Activated T-cell treated with anti-CD3 and anti-CD28 coated beads for 24 hours (primary cell): ENCODE results near the gene PTGIS.
"Not testable (repeated sequence)": the region's sequence is repeated elsewhere in the genome, so short reads cannot be mapped to it uniquely, and the experiment has no call there.

Experiments used
- DNase-seq: peaks from one replicate; pipeline ENCODE4 v3.0.0-alpha.2; 2020; ENCODE audit warnings: low read depth

Gene PTGIS

DNA sequence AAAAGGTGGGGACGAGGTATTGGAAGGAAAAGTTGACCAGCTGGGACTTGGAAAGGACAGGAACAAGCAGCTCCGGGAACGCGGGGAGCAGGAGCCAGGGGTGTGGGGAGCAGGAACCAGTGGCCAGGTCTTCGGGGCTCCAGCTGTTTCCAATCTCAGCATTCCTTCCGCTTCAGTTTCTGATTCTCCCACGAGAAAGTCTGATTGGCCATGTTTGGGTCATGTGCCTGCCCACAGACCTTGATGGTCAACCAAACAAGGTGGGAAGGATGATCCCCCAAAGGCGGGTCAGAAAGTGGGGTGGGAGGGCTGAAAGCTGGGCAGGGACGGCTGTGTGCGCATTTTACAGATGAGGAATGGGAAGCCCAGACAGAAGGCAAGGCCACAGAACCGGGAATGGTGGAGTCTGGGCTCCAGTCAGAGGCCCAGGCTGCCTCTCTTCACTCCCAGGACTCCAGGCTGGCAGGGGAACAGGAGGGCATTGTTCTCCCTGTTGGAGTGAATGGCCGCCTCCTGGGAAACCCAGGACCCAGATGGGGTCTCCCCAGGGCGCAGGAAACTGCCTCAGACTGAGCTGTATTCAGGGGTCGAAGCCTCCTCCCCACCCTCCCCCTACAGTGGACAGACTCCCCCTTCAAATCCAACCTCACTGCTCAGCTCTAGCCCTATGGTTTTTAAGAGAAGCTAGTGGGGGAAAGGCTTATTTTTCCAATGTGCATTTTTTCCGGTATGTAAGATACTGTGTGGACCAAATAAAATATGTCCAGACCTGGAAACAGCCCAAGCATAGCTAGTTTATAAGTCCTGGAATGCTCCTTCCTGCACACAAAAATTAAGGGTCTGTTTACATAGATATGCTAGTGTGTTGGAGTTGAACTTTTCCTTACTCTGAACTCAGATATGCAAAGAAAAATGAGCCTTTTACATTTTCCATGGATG lies 12.2 kb upstream of the PTGIS start:
- DNase-seq, result no peak

DNA sequence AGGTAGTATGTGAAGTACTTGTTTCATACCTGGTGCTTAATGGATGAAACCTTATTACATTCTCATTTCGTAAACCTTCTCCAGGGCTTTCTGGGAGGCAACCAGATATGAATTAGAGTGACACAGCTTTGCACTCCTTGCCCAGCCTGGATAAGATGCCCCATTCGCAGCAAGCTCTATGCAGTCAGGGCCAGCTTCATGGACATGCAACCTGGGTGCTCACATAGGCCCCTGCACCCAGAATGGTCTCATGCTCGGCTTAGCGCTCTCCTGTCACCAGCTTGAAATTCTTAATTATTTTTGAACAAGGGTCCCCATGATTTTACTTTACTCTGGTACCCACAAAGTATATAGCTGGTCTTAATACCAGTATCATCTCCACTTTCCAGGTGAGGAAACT lies 11.3 kb upstream of the PTGIS start:
- no peak for DNase-seq

DNA sequence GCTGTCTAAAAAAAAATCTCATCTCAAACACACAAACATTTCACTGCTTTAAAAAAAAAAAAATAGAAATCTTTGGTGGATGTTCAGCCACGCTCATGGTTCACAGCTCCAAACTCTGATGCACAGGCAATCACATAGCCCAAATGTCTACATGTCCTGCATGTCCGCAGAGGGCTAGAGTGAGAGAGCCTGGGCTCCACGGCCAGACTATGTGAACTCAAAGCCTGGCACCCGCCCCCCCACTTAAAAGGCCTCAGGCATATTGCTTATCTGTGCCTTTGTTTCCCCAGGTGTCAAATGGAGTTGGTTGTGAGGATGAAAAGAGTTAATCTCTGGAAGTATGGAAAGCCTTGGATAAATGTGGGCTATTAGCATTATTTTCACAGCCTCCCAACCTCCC lies 10.5 kb upstream of the PTGIS start:
- DNase-seq, result no peak

DNA sequence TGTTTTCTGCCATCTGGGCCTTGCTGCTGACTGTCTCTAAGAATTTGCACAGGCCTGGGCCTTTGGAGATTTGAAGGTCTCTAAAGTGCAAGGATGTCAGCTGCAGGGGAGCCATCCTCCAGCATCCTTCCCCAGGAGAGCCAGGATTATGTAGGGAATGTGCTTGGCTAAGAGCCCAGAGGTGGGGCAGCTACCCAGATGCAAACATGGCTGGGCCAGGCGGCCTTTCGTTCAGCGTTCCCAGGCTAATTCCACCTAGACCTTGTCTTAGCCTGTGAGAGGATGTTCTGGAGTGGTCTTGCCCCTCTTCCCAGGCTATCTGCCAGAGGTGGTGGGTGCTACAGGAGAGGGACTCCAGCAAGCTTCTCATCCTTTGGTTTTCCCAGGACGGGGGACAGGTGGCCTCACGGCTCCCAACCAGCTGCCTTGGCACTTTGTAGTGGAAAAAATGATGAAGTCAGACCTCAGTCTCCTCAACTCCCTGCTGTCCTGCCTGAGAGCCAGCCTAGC lies 7.7 kb upstream of the PTGIS start:
- DNase-seq, result no peak

DNA sequence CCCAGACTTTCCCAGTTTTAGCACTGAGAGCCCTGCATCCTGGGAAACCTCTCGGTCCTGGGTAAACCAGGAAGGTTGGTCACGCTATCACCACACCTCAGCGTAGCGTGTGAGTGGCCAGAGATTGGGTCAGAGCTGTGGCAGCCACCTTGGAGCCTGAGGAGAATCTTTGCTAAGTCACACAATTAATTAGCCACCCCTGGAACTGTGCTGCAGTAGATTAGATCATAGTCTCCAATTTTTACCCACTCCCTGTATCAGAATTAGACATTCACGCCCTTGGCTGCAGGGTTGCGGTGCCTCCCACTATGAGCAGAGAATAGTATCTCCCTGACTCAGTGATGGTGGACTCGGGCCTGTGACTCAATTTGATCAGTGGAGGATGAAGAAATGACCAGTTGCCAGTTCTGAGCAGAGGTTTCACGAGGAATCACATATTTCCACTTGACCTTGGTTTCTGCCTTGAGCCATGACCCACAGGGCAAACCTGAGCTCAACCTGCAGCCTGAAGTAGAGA lies 6.0 kb upstream of the PTGIS start:
- no peak for DNase-seq

DNA sequence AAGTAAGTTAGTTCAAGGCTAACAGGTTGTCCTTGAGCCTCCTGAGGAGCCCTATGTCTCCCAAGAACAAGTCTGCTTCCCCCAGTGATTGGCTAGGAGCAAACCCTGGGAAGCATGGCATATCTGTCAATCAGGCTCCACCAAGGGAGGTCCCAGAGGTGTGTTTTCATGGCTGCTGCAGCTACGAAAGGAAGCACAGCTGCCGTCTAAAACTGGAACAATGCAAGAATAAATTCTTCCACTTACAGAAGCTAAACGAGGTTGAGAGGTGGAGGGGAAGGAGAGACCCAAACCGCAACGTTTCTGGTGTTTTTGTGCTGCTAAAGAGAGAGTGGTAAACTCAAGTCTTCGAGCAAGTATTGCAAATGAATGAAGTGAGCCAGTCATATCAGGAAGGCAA lies 4.9 kb upstream of the PTGIS start:
- DNase-seq, result no peak

DNA sequence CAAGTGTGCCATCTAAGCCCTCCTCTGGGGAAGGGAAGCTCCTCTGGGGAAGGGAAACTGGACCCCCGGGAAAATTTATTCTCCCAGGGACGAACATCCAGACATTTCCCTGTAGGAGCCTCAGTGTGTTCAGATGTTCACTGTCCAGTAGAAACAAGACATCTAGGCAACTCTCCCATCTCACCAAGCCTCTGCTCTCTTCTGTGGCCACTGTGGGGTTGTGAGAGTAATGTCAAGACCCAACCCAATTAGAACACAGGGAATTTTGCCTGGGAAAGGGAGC lies 3.6 kb upstream of the PTGIS start:
- no peak for DNase-seq

DNA sequence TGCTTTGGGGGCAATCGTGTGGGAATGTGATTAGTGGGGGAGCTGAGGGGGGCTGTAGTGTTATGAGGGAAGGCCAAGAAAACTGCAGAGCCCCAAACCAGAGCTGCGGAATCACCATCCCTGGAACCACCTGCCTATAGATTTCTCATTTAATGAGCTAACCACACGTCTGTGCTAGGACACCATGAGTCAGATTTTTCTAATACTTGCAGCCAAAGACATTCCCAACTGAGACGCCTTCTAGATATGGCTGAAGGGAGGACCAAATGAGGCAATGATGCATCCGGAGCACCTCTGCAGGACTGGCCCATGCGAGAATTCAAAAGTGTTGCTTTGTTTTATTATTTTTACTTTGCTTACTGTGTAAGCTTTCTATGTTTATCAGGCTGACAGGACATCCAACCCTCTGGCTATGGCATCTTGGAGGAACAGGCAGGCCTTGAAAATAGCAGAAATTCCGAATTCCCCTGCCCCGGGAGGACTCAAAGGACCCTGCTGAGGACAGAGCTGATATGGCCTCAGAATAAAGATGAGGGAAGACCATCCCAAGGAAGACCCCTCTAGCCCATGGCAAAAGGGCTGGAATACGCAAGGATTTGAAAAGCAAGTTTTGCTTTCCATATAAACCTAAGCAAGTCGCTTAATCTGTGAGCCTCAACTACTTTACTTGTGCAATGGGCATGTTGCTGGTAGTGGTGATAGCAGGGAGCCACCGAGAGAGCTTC lies 3.1 kb upstream of the PTGIS start:
- no peak for DNase-seq

DNA sequence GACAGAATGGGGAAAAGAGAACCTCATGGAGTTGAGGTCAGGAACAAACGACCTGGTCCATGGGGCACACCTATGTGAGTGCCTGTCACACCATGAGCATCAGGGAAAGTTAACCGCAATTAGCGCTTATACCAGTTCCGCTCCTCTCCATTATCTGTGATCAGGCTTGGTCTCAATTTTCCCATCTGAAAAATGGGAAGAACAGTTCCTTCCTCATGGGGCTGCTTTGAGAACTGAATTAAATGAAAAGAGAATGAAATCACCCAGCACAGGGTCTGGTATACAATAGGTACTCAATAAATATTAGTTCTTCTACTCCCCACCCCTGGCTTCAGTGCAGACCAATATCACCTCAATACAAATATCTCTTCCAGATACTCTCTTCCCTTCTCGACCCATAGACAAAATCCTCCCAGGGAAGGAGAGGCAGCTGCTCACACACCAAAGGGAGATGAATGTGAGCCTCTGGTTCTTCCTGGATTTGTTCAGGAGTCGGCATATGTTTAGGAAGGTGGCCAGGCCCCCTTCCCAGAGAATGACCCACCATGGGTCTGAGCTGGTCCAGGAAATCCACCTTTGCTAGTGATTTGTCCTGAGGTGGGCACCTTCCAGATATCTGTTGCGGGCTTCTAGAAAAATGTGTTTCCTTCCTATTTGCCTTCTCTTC lies 2.4 kb upstream of the PTGIS start:
- no peak for DNase-seq

DNA sequence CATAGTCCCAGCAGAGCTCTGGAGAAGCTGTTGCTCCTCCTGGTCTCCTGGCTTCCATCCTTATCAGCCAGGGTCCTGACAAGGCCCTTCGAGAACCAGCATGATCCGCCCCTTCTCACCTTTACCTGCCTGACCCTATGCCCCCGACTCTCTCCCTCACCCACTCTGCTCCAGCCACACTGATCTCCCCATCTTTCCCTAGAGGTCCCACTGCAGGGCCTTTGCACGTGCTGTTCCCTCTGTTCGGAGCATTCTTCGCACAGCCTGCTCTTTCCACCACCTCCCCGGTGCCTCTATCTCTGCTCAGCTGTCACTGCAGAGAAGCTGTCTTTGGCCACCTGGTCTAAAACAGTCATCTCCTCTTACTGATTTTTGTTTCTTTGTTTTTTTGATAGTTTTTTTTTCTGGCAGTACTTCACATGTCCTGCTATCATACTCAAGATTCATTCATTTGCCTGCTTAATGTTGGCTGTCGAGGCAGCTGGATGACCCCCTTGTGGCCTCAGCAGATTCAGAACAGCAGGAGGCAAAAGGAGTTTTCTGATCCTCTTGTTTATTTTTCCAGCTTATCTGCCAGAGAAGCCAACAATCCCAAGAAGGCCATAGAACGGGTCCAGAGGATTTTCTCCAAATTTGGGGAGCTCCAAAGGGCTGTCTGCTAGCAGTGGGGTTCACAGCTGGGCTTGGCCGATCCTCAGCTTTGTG lies 1.6 kb upstream of the PTGIS start:
- DNase-seq, result no peak

DNA sequence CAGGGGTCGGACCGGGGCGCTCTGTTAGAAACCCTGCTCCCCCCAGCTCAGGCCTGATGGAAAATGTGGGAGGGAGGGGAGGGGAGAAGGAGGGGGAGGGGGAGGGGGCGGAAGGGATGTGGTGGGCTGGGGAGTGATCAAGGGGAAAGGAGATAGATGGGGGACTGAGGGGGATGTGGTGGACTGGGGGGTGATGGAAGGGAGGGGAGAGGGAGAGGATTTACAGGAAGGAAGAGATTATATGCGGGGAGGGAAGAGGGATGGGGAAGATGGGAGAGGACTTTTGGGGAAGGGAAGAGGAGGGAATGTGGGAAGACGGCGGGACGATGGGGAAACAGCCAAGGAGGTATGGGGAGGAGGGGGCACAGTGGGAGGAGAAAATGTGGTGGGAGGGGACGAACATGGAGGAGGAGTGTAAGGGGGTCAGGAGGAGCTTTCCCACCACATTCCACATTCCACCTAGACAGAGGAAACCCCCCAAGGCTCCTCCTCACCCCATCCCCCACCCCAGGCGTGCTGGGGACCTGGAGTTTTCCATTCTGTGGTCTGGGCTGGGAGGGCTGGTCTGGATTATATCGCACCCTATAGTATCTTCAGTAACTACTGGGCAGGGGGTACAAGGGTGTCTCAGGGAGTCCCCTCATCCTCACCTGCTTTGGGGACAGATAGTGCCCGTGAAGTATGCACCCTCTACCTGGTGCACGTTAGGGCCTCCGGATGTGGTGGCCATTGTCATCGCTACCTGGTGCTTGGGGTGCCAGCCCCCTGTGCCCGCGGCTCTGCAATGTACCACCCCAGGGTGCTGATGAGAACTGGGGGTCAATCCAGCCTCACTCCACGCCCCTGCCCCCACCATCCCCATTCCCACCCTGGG lies 578 bp upstream of the PTGIS start:
- DNase-seq, result no peak

DNA sequence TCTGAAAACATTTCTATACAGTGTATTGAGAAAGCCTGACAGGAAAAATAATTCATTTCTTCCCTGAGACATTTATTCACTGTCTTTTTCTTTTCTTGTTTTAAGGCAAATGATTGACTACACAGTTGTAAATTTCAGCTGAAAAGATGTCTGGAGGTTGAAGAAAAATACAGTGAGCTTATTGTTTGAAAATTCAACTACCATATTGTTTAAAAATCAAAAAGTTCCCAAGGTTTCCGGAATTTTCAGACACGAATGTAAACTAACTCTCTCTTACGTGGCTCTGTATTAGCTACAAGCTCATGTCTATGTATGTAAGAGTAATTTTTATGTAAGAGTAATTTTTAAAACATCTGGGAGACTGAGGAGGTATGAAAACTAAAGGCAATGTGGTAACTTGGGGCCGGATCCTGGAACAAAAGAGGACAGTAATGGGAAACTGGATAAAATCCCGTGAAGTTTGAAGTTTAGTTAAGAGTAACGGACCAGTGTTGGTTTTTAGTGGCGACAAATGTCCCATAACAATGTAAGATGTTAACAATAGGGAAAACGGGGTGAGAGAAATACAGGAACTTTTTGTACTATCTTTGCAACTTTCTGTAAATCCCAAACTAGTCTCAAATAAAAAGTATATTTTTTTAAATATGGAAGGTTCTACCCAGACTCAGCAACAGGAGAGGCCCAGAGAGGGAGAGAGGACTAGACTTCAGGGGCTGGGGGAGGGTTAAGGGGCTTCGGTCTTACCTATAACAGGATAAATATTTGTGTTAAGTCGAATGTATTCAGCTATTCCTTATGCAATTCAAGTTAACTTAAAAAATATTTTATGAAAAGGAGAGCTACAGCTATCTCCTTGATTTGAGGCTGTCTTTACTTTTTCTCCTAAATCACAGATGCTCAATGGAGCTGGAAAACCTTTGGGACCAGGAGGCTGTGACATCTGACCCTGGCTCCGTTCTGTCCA lies 1.3 kb downstream of the PTGIS start:
- DNase-seq, result no peak

DNA sequence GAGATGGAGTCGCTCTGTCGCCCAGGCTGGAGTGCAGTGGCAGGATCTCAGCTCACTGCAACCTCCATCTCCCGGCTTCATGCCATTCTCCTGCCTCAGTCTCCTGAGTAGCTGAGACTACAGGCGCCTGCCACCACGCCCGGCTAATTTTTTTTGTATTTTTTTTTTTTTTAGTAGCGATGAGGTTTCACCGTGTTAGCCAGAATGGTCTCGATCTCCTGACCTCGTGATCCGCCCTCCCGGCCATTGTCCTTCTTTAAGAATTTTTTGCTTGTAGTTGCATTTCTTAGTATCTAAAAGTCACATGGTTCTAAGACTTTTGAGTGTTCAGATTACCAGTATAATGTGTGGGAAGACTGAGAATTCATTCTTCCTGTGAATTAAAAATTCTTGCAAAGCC lies 2.9 kb downstream of the PTGIS start:
- not testable (repeated sequence) for DNase-seq

DNA sequence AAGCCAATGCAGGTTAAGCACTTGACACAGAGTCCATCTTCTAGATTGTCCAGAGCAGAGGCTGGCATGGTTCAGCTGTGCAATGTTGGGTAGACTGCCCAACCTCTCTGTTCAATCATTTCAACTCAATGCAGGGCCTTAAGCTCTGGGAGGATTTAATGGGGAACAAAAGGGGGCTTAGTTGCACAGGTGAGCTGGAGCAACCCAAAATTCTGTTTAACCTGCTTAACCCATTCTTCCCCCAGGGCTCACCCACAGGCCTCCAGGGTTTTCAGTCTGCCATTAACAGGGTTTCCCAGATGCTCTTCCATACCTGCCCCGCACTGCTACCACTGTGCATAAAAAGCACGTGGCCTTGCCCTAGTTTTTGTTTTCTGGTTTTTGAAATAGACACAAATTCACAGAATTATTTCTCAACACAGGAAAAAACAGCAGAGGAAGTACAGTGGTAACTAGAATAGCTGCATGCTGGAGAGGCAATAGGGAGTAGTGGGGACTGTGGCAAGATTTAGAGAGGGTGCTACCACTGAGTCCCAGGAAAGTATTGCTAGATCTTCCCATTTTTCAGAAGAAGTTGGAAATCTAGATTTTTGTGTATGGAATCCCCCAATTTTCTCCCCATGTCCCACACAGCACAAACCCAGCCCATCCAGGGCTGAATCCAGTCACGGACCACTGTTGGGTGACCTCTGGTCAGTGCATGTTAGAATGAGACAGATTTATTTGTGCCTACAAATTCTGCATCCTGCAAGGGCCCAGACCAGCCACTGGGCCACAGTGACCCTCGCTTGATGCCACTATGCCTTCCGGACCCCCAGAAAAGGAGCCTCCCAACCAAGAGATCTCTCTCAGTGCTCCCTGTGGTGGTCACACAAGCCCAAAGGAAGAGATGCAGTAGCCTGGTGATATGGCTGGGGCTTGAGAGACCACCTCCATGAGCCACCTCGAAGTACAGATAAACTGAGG lies 4.6 kb downstream of the PTGIS start:
- DNase-seq, result no peak

DNA sequence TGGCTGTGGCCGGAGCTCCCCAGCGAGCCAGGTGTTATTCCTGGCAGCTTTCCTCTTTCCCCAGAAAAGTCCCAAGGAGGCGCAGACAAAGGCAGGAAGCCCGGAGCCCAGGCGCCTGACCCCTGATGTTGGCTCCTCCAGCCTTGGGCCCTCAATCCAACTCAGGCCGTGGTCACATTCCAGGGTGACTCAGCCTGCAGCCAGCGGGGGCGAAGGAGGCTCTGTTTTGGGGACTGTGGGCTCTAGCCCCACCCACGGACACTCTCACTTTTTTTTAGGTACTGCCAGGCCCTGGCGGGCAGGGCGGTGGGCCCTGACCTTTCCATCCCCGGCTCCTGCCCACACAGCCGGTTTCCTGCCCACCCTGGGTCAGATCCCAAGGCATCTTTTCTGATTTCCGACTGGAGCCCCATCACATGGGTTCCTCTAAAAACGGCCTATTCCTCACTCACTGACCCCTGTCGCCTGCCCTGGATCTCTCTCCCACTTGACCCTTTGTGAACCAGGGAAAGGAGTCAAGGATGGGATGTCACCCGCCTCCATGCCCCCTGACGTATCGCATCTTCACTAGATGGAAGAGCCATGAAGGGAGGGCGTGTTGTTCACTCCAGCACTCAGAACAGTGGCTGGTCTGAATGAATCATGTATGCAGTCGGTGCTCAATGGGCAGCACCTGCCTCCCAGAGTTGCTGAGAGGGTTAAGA lies 5.5 kb downstream of the PTGIS start:
- no peak for DNase-seq

DNA sequence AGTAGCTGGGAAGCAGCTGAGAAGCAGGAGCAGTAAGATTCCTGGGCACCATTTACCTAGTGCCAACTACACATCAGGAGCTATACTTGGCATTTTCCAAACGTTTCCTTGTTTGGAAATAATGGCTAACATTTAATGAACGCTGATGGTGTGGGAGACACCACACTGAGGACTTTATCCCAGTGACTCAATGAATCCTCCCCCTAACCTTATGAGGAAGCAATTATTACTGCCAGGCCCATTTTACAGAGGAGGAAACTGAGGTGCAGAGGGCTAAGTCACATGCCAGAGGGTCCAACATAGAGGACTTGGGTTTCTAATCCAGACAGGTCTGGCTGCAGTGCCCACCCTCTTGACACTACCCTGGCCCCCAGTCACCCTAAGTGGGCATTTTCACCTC lies 6.1 kb downstream of the PTGIS start:
- DNase-seq, result no peak

DNA sequence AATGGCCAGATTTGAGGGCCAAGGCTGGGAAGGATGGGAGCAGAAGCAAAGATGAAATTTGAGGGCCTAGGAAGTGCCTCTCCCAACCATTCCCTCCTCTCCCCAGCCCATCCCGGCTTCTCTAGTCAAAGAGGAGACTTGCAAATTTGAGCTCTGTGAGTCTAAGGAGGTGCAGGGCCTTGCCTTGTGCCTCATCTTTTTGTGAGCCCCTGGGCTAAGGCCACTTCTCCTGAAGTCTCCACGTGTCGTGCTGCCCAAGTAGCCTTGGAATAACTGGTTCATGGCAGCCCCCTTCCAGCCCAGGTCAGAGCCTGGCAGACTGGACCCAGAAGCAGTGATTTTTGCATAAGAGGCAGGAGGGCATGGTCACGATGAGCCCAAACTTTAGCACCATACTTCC lies 6.7 kb downstream of the PTGIS start:
- no peak for DNase-seq

DNA sequence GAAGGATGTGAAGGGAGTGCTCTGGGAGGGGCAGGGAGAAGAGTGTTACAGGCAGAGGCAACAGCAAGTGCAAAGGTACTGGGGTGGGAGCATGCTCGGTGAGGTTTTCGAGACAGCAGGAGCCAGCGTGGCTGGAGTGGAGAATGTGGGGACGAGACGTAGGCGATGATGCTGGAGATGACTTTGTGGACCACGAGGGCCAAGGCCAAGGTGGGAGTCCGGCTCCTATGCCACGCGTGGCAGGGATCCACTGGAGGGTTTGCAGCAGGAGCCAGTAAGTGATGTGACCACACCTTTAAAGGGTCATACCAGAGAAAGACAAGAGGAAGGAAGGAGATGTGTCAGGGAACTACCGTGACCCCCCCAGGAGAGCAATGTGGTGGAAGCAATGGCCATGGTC lies 7.3 kb downstream of the PTGIS start:
- DNase-seq, result no peak
